Cardiac fibroblast (primary cell): Measurements from ENCODE around the gene NAALADL2.

ENCODE experiments used
- DNase-seq, 2 donors: peaks; one replicate each; pipeline versions ENCODE4 v3.0.0 to v3.0.0-alpha.2; 2010; ENCODE audit warnings: low read depth in 2 of 2
- H3K4me3 ChIP-seq, 2 donors: replicated peaks in 1 of 2; 1 replicate in 1 of 2; 2 replicates in 1 of 2; pipeline ENCODE4 v1.5.1; 2011; ENCODE audit warnings: low read depth in 2 of 2, low read length in 2 of 2, mild to moderate bottlenecking in 2 of 2, moderate library complexity in 1 of 2
- CTCF ChIP-seq: IDR thresholded peaks from one replicate; pipeline ENCODE4 v1.5.1; 2011; ENCODE audit warnings: low read depth, mild to moderate bottlenecking, low read length, inconsistent platforms

Gene NAALADL2

GRCh38 chr3:175502155-175502554, 643.0 kb downstream of the NAALADL2 start:
- no peak for DNase-seq
- no peak overlapping the region for H3K4me3 ChIP-seq
- no peak for TF ChIP-seq CTCF

GRCh38 chr3:175511219-175511785, 652.2 kb downstream of the NAALADL2 start:
- no peak overlapping the region for H3K4me3 ChIP-seq
- no peak for DNase-seq
- no peak for TF ChIP-seq CTCF

GRCh38 chr3:175512700-175513099, 653.6 kb downstream of the NAALADL2 start:
- no peak for DNase-seq
- no peak overlapping the region for H3K4me3 ChIP-seq
- no peak for TF ChIP-seq CTCF

GRCh38 chr3:175518459-175518858, 659.3 kb downstream of the NAALADL2 start:
- no peak for DNase-seq
- TF ChIP-seq CTCF, result no peak
- H3K4me3 ChIP-seq, result no peak overlapping the region

DNA sequence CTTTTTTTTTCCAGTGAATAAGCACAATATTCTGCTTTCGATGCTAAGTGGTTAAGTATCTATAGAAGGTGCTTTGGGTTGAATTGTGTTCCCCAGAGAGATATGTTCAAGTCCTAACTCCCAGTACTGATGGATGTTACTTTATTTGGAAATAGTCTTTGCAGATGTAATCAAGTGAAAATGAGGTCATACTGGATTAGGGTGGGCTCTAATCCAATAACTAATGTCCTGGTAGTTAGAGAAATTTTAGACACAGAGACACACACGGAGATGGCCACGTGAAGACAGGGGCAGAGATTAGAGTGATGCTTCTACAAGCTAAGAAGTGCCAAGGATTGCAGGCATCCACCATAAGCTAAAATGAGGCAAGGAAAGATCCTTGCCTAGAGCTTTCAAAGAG, 662.3 kb downstream of the NAALADL2 start:
- no peak for TF ChIP-seq CTCF
- no peak for DNase-seq
- no peak overlapping the region for H3K4me3 ChIP-seq

DNA sequence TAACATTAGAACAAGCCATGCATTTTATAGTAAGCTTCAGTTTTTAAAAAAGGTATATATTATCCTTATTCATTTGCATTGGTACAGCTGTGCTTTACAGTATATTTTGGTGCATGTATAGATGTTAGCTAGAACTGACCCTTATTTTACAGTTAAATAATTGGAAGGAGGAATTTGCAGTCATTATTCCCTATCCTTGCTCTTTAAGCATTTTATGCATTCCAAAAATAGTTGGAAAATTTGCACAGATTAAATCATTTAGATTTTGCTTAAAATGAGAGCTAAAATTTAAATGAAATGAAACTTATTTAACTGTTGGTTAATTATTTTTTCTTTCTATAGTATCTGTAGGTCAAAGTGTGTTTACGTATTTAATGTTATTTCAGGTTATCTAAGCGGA, 667.1 kb downstream of the NAALADL2 start:
- TF ChIP-seq CTCF, result no peak
- DNase-seq, result peak in 1 of 2 donors; percentile 13
- H3K4me3 ChIP-seq, result peak overlapping the region; percentile 24 to 28
